Lung (tissue), 12 donors: ENCODE results near the gene COL25A1. TPM values are rescaled to one million over a fixed set of nuclear protein-coding genes. Genes with fewer than 3 reads are reported as not detected.

ENCODE experiments used
- ATAC-seq: fragments of 200-7000 bp; cut with Tn5 transposase; one replicate; pipeline ENCODE4 v1.9.1; 2020; ENCODE audit warnings: moderate number of reproducible peaks; ENCODE audit not compliant: insufficient read depth, low FRiP score
- DNase-seq, 3 donors: peaks; one replicate each; pipeline ENCODE4 v3.0.0-alpha.2; 2013 to 2017
- H3K27ac ChIP-seq, 2 donors: one replicate each; pipeline ENCODE4 v1.5.1; 2013; ENCODE audit warnings: mild to moderate bottlenecking in 2 of 2, moderate library complexity in 2 of 2, control low read depth in 1 of 2, inconsistent platforms in 1 of 2, low read depth in 1 of 2, low read length in 1 of 2
- H3K27me3 ChIP-seq, 3 donors: one replicate each; pipeline ENCODE4 v1.5.1; 2013; ENCODE audit warnings: low read length in 2 of 3; ENCODE audit not compliant: control insufficient read depth in 3 of 3, insufficient read depth in 3 of 3
- H3K36me3 ChIP-seq, 4 donors: one replicate each; pipeline ENCODE4 v1.5.1; 2013; ENCODE audit warnings: low read length in 4 of 4, mild to moderate bottlenecking in 1 of 4, moderate library complexity in 1 of 4; ENCODE audit not compliant: control insufficient read depth in 4 of 4, insufficient read depth in 4 of 4
- H3K4me1 ChIP-seq, 5 donors: one replicate each; pipeline ENCODE4 v1.5.1; 2013; ENCODE audit warnings: low read length in 5 of 5, mild to moderate bottlenecking in 2 of 5, moderate library complexity in 1 of 5; ENCODE audit not compliant: control insufficient read depth in 5 of 5, insufficient read depth in 5 of 5
- H3K4me3 ChIP-seq: one replicate; pipeline ENCODE4 v1.5.1; 2013; ENCODE audit warnings: mild to moderate bottlenecking, control low read depth, moderate library complexity
- H3K9ac ChIP-seq, 2 donors: one replicate each; pipeline ENCODE4 v1.5.1; 2013; ENCODE audit warnings: low read length in 2 of 2, control low read depth in 1 of 2; ENCODE audit not compliant: insufficient read depth in 1 of 2
- H3K9me3 ChIP-seq, 4 donors: one replicate each; pipeline ENCODE4 v1.5.1; 2013; ENCODE audit warnings: low read length in 3 of 4, mild to moderate bottlenecking in 1 of 4, moderate library complexity in 1 of 4; ENCODE audit not compliant: control insufficient read depth in 4 of 4, insufficient read depth in 3 of 4
- WGBS, 2 donors: extraction: QIAGEN DNeasy Blood & Tissue Kit; methylation state at CpG; one replicate each; pipeline ENCODE4 v1.1.7; 2013; 5-methylcytosine and 5-hydroxymethylcytosine counted together
- polyA plus RNA-seq, 2 donors: library from polyadenylated mRNA; stranded (reverse); fragments of 200-250 nt; gene quantifications; one replicate each; pipeline ENCODE4 v1.2.1, GENCODE V29; 2013
- total RNA-seq, 2 donors: library from RNA; depleted of rRNA in 1 of 2; stranded (reverse); fragments of >200 nt in 1 of 2; gene quantifications; one replicate each; pipeline ENCODE4 v1.2.1, GENCODE V29; 2014 to 2021
- TF ChIP-seq, protein P1 (sequence below): IDR thresholded peaks from 2 replicates; pipeline ENCODE4 v1.5.1; 2012; ENCODE audit warnings: mild to moderate bottlenecking; ENCODE audit errors: control extremely low read depth, extremely low read depth
- donor health status: control.
- donor health status: control.
- donor health status: Bipolar disorder and iron deficiency.
- donor health status: healthy.
- donor health status: DM: yes; HTN: yes; CAD: no.

Gene COL25A1
- total and polyA plus RNA-seq, 4 donors, result 0.06 to 3.5 (median 1.8) TPM

DNA sequence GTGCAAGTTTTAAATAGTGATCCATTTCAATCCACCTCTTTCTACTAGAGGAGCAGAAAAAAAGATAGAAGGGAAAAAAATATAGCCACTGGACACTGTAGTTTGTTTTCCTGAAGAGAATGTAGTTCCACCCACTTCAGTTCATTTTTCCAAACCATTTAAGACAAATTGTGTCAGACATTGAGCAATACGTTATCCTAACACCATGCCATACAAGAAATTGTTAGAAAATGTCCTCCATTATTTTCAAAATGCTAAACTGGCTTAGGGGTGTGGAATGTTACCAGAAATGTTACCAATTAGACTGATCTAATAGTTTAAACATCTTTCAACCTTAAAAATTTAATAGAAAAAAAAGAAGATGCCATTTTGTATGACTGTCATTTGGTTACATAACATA, 491.0 kb downstream of the COL25A1 start:
- ATAC-seq, result no peak
- Histone ChIP-seq H3K9ac (no peak overlapping the region), H3K9me3 (no peaks in the 10 kb centered on the region), H3K4me3 (no peak overlapping the region), H3K27ac (no peak overlapping the region), H3K4me1 (no peaks in the 10 kb centered on the region), H3K27me3 (no peaks in the 10 kb centered on the region), H3K36me3 (no peaks in the 10 kb centered on the region)
- 76 to 85% methylated on average over 1 of the region's 1 CpG for WGBS, 2 donors
- TF ChIP-seq, protein P1, sequence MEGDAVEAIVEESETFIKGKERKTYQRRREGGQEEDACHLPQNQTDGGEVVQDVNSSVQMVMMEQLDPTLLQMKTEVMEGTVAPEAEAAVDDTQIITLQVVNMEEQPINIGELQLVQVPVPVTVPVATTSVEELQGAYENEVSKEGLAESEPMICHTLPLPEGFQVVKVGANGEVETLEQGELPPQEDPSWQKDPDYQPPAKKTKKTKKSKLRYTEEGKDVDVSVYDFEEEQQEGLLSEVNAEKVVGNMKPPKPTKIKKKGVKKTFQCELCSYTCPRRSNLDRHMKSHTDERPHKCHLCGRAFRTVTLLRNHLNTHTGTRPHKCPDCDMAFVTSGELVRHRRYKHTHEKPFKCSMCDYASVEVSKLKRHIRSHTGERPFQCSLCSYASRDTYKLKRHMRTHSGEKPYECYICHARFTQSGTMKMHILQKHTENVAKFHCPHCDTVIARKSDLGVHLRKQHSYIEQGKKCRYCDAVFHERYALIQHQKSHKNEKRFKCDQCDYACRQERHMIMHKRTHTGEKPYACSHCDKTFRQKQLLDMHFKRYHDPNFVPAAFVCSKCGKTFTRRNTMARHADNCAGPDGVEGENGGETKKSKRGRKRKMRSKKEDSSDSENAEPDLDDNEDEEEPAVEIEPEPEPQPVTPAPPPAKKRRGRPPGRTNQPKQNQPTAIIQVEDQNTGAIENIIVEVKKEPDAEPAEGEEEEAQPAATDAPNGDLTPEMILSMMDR, result no peak
- DNase-seq, result no peak

DNA sequence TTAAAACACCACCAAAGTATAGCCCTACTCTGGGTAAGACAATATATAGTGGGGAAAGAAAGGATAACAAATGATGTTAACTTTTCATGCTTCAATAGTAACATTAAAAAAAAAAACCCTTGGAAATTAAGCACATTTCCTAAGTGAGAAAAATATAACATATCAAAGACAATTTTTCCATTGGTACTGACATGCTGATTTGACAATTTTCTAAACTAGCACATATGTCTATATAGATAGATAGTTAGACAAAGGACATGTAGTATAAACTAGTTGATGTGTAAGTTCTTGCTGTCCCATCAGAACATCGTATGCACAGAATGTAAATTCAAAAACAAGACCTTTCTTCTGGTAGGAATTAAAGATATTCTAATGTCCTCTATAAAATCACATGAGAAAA, 492.4 kb downstream of the COL25A1 start:
- 91% methylated on average over 1 of the region's 1 CpG for WGBS, 2 donors
- no peaks in the 10 kb centered on the region for H3K4me1 ChIP-seq
- TF ChIP-seq, protein P1, result no peak
- H3K9me3 ChIP-seq, result no peaks in the 10 kb centered on the region
- no peaks in the 10 kb centered on the region for H3K27me3 ChIP-seq
- H3K4me3 ChIP-seq, result no peak overlapping the region
- no peak overlapping the region for H3K27ac ChIP-seq
- H3K36me3 ChIP-seq, result no peaks in the 10 kb centered on the region
- no peak for ATAC-seq
- no peak for DNase-seq
- H3K9ac ChIP-seq, result no peak overlapping the region

DNA sequence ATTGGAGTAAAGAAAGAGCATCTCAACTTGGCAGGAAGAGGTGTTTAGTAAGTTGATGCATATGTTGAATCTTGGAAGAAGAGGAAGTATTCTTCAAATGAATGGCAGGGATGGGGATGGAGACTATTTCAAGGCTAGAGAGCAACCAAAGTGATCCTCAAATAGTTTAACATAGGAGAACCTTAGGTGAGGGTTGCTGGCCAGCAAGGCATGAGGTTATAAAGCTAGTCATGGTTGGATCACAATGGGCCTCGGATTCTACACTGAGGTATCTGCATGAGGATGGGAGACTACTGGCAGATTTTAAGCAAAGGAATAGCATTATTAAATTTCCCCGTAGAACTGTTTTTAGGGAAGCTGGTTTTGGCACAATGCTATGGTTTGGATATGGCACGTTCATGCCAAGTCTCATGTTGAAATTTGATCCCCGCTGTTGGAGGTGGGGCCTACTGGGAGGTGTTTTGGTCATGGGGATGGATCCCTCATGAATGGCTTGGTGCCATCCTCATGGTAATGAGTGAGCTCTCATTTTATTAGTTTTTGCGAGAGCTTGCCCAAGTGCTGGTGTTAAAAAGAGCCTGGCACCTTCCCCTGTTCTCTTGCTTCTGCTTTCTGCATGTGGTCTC, 497.7 kb downstream of the COL25A1 start:
- Histone ChIP-seq H3K9ac (no peak overlapping the region), H3K9me3 (no peaks in the 10 kb centered on the region), H3K4me3 (no peak overlapping the region), H3K27ac (no peak overlapping the region), H3K27me3 (no peaks in the 10 kb centered on the region), H3K4me1 (no peaks in the 10 kb centered on the region), H3K36me3 (no peaks in the 10 kb centered on the region)
- TF ChIP-seq, protein P1, result no peak
- ATAC-seq (no peak), DNase-seq (peak in 2 of 3 donors; percentile 19 to 69)
- WGBS, 2 donors, result 85 to 88% methylated on average over 5 of the region's 5 CpGs

DNA sequence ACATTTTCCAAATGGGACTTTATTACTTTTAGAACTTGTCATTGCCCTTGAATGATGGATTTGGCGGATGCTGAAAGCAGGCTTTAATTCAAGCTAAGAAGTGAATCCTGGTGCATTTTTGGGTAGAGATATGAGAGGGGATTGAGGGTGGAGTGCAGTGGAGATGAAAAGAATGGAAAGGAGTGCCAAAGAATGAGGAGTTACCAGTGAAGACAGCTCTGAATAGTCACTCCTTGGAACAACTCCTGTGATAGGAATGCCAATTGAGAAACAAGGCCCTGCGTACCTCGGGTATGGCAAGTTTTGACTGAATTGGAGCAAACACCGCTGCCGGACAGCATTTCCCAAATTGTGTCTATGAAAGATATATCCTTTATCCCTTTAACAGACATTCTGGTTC, 503.2 kb downstream of the COL25A1 start:
- no peak for DNase-seq
- H3K36me3 ChIP-seq, result no peaks in the 10 kb centered on the region
- no peak overlapping the region for H3K4me3 ChIP-seq
- no peak overlapping the region for H3K9ac ChIP-seq
- ATAC-seq, result no peak
- no peak overlapping the region for H3K27ac ChIP-seq
- WGBS, 2 donors, result 55 to 91% methylated on average over 5 of the region's 5 CpGs
- no peaks in the 10 kb centered on the region for H3K9me3 ChIP-seq
- TF ChIP-seq, protein P1, result no peak
- H3K27me3 ChIP-seq, result no peaks in the 10 kb centered on the region
- H3K4me1 ChIP-seq, result peaks cover 0 to 6% (median 0%) of the 10 kb centered on the region in 5 donors
